RWPE1 (cell line): Measurements from ENCODE around the gene SLC10A6.

Source experiments
- CTCF ChIA-PET: fragments of 350-600 bp; sonication (Branson Sonifier 250); formaldehyde crosslinking; extraction: SDS; loops from one replicate; lab custom pipeline; 2021; lab: Yijun Ruan, JAX
- POLR2A ChIA-PET: fragments of 400-600 bp; formaldehyde crosslinking; extraction: SDS; loops from one replicate; lab custom pipeline; 2020; ENCODE audit warnings: antibody characterized with exemption; ENCODE audit not compliant: low non-redundant PET; lab: Yijun Ruan, JAX
- DNase-seq: peaks from one replicate; pipeline ENCODE4 v3.0.0; 2012; ENCODE audit warnings: low spot score
- H3K27ac ChIP-seq: fragments of 450-650 bp; 2 replicates; pipeline ENCODE4 v1.5.1; 2017
- CTCF ChIP-seq: fragments of 450-650 bp; conservative IDR thresholded peaks from 2 replicates; pipeline ENCODE4 v1.5.1; 2017; ENCODE audit warnings: low read depth, mild to moderate bottlenecking

The SLC10A6 gene

GRCh38 chr4:86825511-86825910, 23.7 kb downstream of the SLC10A6 start:
- POLR2A ChIA-PET, result no interaction called here
- no peak overlapping the region for H3K27ac ChIP-seq
- CTCF ChIA-PET, result no interaction called here
- no peak for DNase-seq
- no peak for TF ChIP-seq CTCF

GRCh38 chr4:86822136-86822535, 27.0 kb downstream of the SLC10A6 start:
- TF ChIP-seq CTCF, result no peak
- DNase-seq, result no peak
- no peak overlapping the region for H3K27ac ChIP-seq
- POLR2A ChIA-PET, result no interaction called here
- CTCF ChIA-PET, result no interaction called here

GRCh38 chr4:86821151-86821550, 28.0 kb downstream of the SLC10A6 start:
- POLR2A ChIA-PET, result interaction anchor here (0.6 kb wide), 1 partner anchor 31 kb away, joined by 4 read pairs; no protein-coding TSS in a partner anchor
- no peak for TF ChIP-seq CTCF
- CTCF ChIA-PET, result no interaction called here
- no peak overlapping the region for H3K27ac ChIP-seq
- no peak for DNase-seq

GRCh38 chr4:86819561-86819960, 29.6 kb downstream of the SLC10A6 start:
- ChIA-PET POLR2A (no interaction called here), CTCF (interaction anchor here (0.7 kb wide), 1 partner anchor 38 kb away, joined by 5 read pairs; no protein-coding TSS in a partner anchor)
- TF ChIP-seq CTCF, result no peak
- no peak overlapping the region for H3K27ac ChIP-seq
- no peak for DNase-seq

GRCh38 chr4:86818841-86819240, 30.3 kb downstream of the SLC10A6 start:
- no peak for DNase-seq
- no peak for TF ChIP-seq CTCF
- no peak overlapping the region for H3K27ac ChIP-seq
- ChIA-PET POLR2A (no interaction called here), CTCF (interaction anchor here (0.6 to 0.7 kb wide), 2 partner anchors 37 to 1616 kb away, joined by 4 to 5 read pairs; no protein-coding TSS in a partner anchor)

GRCh38 chr4:86818211-86818610, 31.0 kb downstream of the SLC10A6 start:
- no peak for DNase-seq
- no peak for TF ChIP-seq CTCF
- ChIA-PET CTCF (interaction anchor here (0.6 to 1.0 kb wide), 2 partner anchors 13 to 197 kb away, joined by 3 read pairs; no protein-coding TSS in a partner anchor), POLR2A (no interaction called here)
- no peak overlapping the region for H3K27ac ChIP-seq
